Ovary (tissue), 9 donors: ENCODE results near the gene SPO11. TPM values are rescaled to one million over a fixed set of nuclear protein-coding genes. Genes with fewer than 3 reads are reported as not detected.

ENCODE experiments used
- DNase-seq, 5 donors: peaks; one replicate each; pipeline ENCODE4 v3.0.0-alpha.2; 2019 to 2020
- H3K27ac ChIP-seq, 2 donors: fragments of 200-600 bp; one replicate each; pipeline versions ENCODE4 v1.5.1 to v1.8.0; 2019 to 2022
- H3K27me3 ChIP-seq: fragments of 200-600 bp; one replicate; pipeline ENCODE4 v1.8.0; 2022
- H3K36me3 ChIP-seq: fragments of 200-600 bp; sonication (generic); one replicate; pipeline ENCODE4 v1.5.1; 2019
- H3K4me1 ChIP-seq: one replicate; pipeline ENCODE4 v1.8.1; 2013; ENCODE audit warnings: mild to moderate bottlenecking, moderate library complexity; ENCODE audit not compliant: insufficient read depth
- H3K4me3 ChIP-seq: fragments of 200-600 bp; sonication (generic); one replicate; pipeline ENCODE4 v1.5.1; 2017
- H3K9me3 ChIP-seq, 2 donors: fragments of 200-600 bp in 1 of 2; sonication (generic) in 1 of 2; one replicate each; pipeline versions ENCODE4 v1.5.1 to v1.8.1; 2013 to 2019; ENCODE audit warnings: mild to moderate bottlenecking in 1 of 2, moderate library complexity in 1 of 2
- EP300 ChIP-seq: sonication (generic); formaldehyde crosslinking; IDR thresholded peaks from one replicate; pipeline ENCODE4 v1.6.1; 2017; ENCODE audit warnings: antibody characterized with exemption
- POLR2A ChIP-seq: fragments of 450-650 bp; IDR thresholded peaks from one replicate; pipeline ENCODE4 v1.6.1; 2017; ENCODE audit warnings: antibody characterized with exemption, mild to moderate bottlenecking, moderate library complexity
- WGBS, 3 donors: extraction: QIAGEN DNeasy Blood & Tissue Kit in 1 of 3; methylation state at CpG; one replicate each; pipeline versions ENCODE4 v1.1.5 to v1.1.7; 2013 to 2017; 5-methylcytosine and 5-hydroxymethylcytosine counted together
- intact Hi-C, 4 donors: fragments of 100-400 bp; cut with DNase I; formaldehyde crosslinking; loops; one replicate each; pipeline versions ENCODE4 v1.11.0 to v1.15.1; 2022 to 2023
- polyA plus RNA-seq, 2 donors: library from polyadenylated mRNA; stranded (reverse); fragments of 200-250 nt in 1 of 2; fragments of 350-450 nt in 1 of 2; fragmentation: Illumina TruSeq in 1 of 2; extraction: RNeasy Lipid Tissue Mini Kit (QIAGEN cat#74804) in 1 of 2; gene quantifications; one replicate each; pipeline ENCODE4 v1.2.3, GENCODE V29; 2013 to 2014
- total RNA-seq, 7 donors: library from RNA; depleted of rRNA in 2 of 7; stranded (reverse); fragments of >200 nt in 2 of 7; fragmentation: NEBNext Ultra II Directional in 3 of 7; extraction: Animal tissue kit (Norgen Biotek cat#: 25700) in 3 of 7; gene quantifications; one replicate each; pipeline versions ENCODE4 v1.1.0 to v1.2.4, GENCODE V29; 2016 to 2023
- TF ChIP-seq, protein P1 (sequence below), 3 donors: fragments of 450-650 bp in 2 of 3; fragments of 200-600 bp in 1 of 3; IDR thresholded peaks; one replicate each; pipeline versions ENCODE4 v1.5.1 to v1.8.0; 2016 to 2022; ENCODE audit warnings: antibody characterized with exemption in 3 of 3, mild to moderate bottlenecking in 1 of 3
- donor health status: DM: no; HTN: no; CAD: no; lungs with moderate emphysema.
- donor health status: DM: no; HTN: no; CAD: no.
- donor health status: Bipolar disorder and iron deficiency.
- donor health status: DM: yes; HTN: yes; CAD: no.
- donor health status: DM: no; HTN: no; CAD: no.
- donor health status: DM: yes; HTN: yes; CAD: no.

The SPO11 gene
- total and polyA plus RNA-seq, 9 donors, result not detected

DNA sequence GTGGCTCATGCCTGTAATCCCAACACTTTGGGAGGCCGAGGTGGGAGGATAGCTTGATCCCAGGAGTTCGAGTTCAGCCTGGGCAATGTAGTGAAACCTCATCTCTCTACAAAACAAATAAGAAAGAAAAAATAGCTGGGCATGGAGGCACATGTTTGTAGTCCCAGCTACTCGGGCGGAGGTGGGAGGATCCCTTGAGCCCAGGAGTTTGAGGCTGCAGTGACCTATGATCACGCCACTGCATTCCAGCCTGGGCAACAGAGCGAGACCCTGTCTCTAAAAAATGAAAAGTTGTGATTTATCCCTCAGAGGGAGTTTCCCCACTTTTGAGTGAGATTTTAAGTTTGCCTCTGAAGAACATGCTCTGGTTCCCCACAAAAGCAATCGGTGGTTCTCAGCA is 45.7 kb upstream of the SPO11 start:
- no peak for DNase-seq

DNA sequence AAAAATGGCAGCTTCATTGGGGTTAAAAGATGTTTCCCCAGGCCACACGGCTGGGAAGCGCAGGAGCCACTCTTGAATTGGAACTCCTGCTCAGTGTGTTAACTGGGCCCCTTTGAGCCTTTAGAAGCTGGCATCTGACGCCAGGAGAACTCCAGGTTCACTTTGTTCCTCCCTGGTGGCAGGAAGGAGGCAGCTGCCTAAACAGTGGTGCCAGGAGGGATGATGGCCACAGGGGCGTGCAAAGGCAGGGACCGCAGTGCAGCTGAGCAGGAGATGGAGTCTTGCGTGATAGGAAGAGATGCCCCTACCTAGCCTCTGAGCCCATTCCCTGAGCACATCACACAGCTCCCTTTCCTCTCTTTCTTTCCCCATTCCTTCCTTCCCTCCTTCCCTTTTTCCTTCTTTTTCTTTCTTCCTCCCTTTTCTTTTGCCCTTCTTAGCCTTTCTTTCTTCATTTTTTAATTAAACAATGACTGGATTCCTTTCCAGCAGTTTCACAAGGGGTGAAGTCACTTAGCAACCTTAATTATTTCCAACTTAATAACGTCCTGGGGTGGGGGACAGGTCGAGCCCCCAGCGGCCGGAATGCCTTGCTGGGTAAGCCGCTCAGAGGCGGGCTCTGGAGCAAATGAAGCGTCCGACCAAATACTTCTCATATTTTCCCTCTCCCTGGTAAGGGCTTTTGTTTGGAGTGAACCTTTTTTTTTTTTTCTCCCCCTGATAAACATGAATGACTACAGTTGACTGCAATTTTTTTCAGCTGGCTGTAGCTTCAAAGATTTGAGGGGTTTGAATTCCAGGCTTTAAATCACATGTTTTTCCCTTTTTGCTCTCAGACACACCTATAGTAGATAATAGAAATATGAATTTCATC is 42.4 kb upstream of the SPO11 start:
- DNase-seq, result no peak
- H3K27me3 ChIP-seq, result no peaks in the 10 kb centered on the region
- no peaks in the 10 kb centered on the region for H3K36me3 ChIP-seq
- TF ChIP-seq POLR2A (no peak), EP300 (no peak)
- TF ChIP-seq, protein P1, sequence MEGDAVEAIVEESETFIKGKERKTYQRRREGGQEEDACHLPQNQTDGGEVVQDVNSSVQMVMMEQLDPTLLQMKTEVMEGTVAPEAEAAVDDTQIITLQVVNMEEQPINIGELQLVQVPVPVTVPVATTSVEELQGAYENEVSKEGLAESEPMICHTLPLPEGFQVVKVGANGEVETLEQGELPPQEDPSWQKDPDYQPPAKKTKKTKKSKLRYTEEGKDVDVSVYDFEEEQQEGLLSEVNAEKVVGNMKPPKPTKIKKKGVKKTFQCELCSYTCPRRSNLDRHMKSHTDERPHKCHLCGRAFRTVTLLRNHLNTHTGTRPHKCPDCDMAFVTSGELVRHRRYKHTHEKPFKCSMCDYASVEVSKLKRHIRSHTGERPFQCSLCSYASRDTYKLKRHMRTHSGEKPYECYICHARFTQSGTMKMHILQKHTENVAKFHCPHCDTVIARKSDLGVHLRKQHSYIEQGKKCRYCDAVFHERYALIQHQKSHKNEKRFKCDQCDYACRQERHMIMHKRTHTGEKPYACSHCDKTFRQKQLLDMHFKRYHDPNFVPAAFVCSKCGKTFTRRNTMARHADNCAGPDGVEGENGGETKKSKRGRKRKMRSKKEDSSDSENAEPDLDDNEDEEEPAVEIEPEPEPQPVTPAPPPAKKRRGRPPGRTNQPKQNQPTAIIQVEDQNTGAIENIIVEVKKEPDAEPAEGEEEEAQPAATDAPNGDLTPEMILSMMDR (IDR thresholded peaks at IDR 0.05), result no peak
- no peaks in the 10 kb centered on the region for H3K9me3 ChIP-seq
- no peak overlapping the region for H3K4me3 ChIP-seq
- intact Hi-C loops, result no loop called here
- H3K27ac ChIP-seq, result no peak overlapping the region
- H3K4me1 ChIP-seq, result peaks cover 6% of the 10 kb centered on the region
- WGBS, 3 donors, result 37 to 40% (median 39%) methylated on average over 14 of the region's 14 CpGs

More for the DNA sequence above, 45.7 kb upstream of the SPO11 start:
- Histone ChIP-seq H3K27me3 (no peaks in the 10 kb centered on the region), H3K27ac (no peak overlapping the region), H3K9me3 (no peaks in the 10 kb centered on the region), H3K4me1 (peaks cover 5% of the 10 kb centered on the region), H3K4me3 (no peak overlapping the region), H3K36me3 (no peaks in the 10 kb centered on the region)
- intact Hi-C loops, result no loop called here
- 72 to 85% (median 75%) methylated on average over 7 of the region's 7 CpGs for WGBS, 3 donors
- TF ChIP-seq POLR2A (no peak), EP300 (no peak)
- TF ChIP-seq, protein P1 (IDR thresholded peaks at IDR 0.05), result no peak

DNA sequence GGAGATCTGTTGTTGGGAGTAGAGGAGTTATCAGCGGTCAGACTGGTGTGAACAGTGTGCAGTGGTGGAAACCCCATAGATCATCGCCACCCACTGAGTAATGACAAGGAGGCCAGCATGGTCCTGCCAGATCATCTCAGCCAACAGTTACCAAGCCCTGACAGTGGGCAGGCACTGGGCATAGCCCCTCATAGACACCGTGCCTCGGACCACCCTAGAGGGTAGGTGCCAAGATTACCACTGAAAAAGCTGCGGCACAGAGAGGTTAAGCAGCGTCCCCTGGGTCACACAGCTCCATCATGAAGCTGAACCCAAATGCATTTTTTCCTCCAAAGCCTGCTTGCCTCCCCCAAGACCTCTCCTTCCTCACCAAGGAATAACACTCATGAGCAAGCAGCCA is 41.7 kb upstream of the SPO11 start:
- H3K9me3 ChIP-seq, result no peaks in the 10 kb centered on the region
- no peak for DNase-seq
- WGBS, 3 donors, result 5 to 16% (median 10%) methylated on average over 6 of the region's 6 CpGs
- no peak overlapping the region for H3K4me3 ChIP-seq
- H3K27ac ChIP-seq, result no peak overlapping the region
- no peaks in the 10 kb centered on the region for H3K36me3 ChIP-seq
- intact Hi-C loops, result no loop called here
- no peaks in the 10 kb centered on the region for H3K27me3 ChIP-seq
- peaks cover 6% of the 10 kb centered on the region for H3K4me1 ChIP-seq
- TF ChIP-seq, protein P1 (IDR thresholded peaks at IDR 0.05), result no peak
- no peak for TF ChIP-seq POLR2A
- TF ChIP-seq EP300, result no peak

DNA sequence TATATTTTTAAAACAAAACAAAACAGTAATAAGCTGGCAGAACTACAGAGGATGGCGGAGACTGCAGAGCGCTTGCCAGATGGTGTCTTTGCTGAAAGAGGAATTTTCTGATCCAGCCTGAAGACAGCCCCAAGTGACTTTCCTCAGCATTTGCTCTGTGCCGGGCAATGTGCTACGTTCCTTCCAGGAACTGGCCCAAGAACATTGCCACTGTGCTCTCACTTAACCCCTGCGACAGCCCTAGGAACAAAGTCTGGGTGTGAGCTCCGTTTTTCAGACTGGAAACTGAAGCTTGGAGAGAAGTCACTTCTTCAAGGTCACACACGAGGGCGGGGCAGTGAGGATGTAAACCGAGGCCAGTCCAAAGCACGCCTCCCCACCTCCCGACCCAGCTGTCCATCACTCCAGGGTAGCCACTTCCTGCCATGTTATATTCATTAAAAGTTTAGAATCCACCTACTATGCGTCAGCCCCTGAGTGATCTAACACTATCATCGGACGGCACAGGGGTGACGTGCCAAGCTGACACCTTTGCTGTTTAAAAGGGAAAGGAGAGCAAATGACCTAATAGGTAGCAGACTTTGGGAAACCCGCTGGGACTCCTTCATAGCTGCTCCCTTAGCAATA is 40.8 kb upstream of the SPO11 start:
- Histone ChIP-seq H3K9me3 (no peaks in the 10 kb centered on the region), H3K27me3 (no peaks in the 10 kb centered on the region), H3K36me3 (no peaks in the 10 kb centered on the region), H3K27ac (no peak overlapping the region), H3K4me3 (no peak overlapping the region), H3K4me1 (peaks cover 6% of the 10 kb centered on the region)
- intact Hi-C loops, result no loop called here
- 6 to 9% (median 9%) methylated on average over 16 of the region's 16 CpGs for WGBS, 3 donors
- TF ChIP-seq EP300 (no peak), POLR2A (no peak)
- TF ChIP-seq, protein P1 (IDR thresholded peaks at IDR 0.05), result no peak
- DNase-seq, result peak in 1 of 5 donors; percentile 12
